WTC11 (cell line): ENCODE results near the gene ARHGEF37. TPM values are rescaled to one million over a fixed set of nuclear protein-coding genes. Genes with fewer than 3 reads are reported as not detected.
"Not testable (repeated sequence)": the region's sequence is repeated elsewhere in the genome, so short reads cannot be mapped to it uniquely, and the experiment has no call there.

Experiments used
- ATAC-seq: fragments of 200-7000 bp; cut with Tn5 transposase; 2 replicates; pipeline ENCODE4 v1.10.0; 2021; ENCODE audit warnings: mild to moderate bottlenecking, moderate library complexity
- Bru-seq: library from RNA; stranded (reverse); fragments of 400-500 nt; gene quantifications from one replicate; lab custom pipeline; 2021; lab: Mats Ljungman, UMichigan
- CTCF ChIA-PET: fragments of 300-600 bp; sonication (Branson Sonifier 250); formaldehyde crosslinking; loops from one replicate; lab custom pipeline; 2021; ENCODE audit warnings: antibody characterized with exemption; lab: Charles Lee
- POLR2A ChIA-PET: fragments of 350-600 bp; sonication (Branson Sonifier 250); formaldehyde crosslinking; loops from one replicate; lab custom pipeline; 2021; ENCODE audit warnings: antibody characterized with exemption; lab: Charles Lee
- DNase-seq: peaks from one replicate; pipeline ENCODE4 v3.0.0; 2021; ENCODE audit warnings: low spot score
- H3K27ac Mint-ChIP-seq: 2 replicates; pipeline ENCODE4 v1.8.0; 2021; ENCODE audit warnings: mixed read lengths
- H3K27me3 Mint-ChIP-seq: 2 replicates; pipeline ENCODE4 v1.8.0; 2021; ENCODE audit warnings: low read depth, mild to moderate bottlenecking, moderate library complexity, mixed read lengths
- H3K36me3 Mint-ChIP-seq: 2 replicates; pipeline ENCODE4 v1.8.0; 2021; ENCODE audit warnings: mixed read lengths
- H3K4me1 Mint-ChIP-seq: 2 replicates; pipeline ENCODE4 v1.8.0; 2022; ENCODE audit warnings: mixed read lengths
- H3K4me3 Mint-ChIP-seq: 2 replicates; pipeline ENCODE4 v1.8.0; 2021; ENCODE audit warnings: mild to moderate bottlenecking, moderate library complexity, mixed read lengths
- H3K9me3 Mint-ChIP-seq: 2 replicates; pipeline ENCODE4 v1.8.0; 2021; ENCODE audit warnings: mixed read lengths
- ERG ChIP-seq: fragments of 250-450 bp; sonication (Bioruptor Pico); IDR thresholded peaks from 2 replicates; pipeline ENCODE4 v1.8.0; 2021; ENCODE audit warnings: mild to moderate bottlenecking
- ETV6 ChIP-seq: sonication (generic); formaldehyde crosslinking; IDR thresholded peaks from 2 replicates; pipeline ENCODE4 v1.8.1; 2022; ENCODE audit warnings: mild to moderate bottlenecking, missing genetic modification reagents
- FOXP1 ChIP-seq: sonication (generic); formaldehyde crosslinking; IDR thresholded peaks from 2 replicates; pipeline ENCODE4 v1.8.0; 2022; ENCODE audit warnings: missing genetic modification reagents, mild to moderate bottlenecking, moderate library complexity, borderline replicate concordance
- OVOL2 ChIP-seq: fragments of 250-450 bp; sonication (Bioruptor Pico); IDR thresholded peaks from 2 replicates; pipeline ENCODE4 v1.9.0; 2021; ENCODE audit warnings: mild to moderate bottlenecking, borderline replicate concordance
- TEAD1 ChIP-seq: sonication (generic); formaldehyde crosslinking; IDR thresholded peaks from 2 replicates; pipeline ENCODE4 v1.8.0; 2022; ENCODE audit warnings: mild to moderate bottlenecking, missing genetic modification reagents
- TP53 ChIP-seq: sonication (generic); formaldehyde crosslinking; IDR thresholded peaks from 2 replicates; pipeline ENCODE4 v1.8.1; 2023; ENCODE audit warnings: mild to moderate bottlenecking, missing genetic modification reagents
- ZNF121 ChIP-seq: sonication (generic); formaldehyde crosslinking; IDR thresholded peaks from 2 replicates; pipeline ENCODE4 v1.8.0; 2023; ENCODE audit warnings: missing genetic modification reagents
- ZNF416 ChIP-seq: fragments of 250-450 bp; sonication (Bioruptor Pico); IDR thresholded peaks from 2 replicates; pipeline ENCODE4 v1.9.0; 2021; ENCODE audit warnings: mild to moderate bottlenecking, inconsistent platforms
- ZNF423 ChIP-seq: fragments of 250-450 bp; sonication (Bioruptor Pico); IDR thresholded peaks from 2 replicates; pipeline ENCODE4 v2.1.2; 2022; ENCODE audit warnings: mild to moderate bottlenecking, moderate library complexity
- long read RNA-seq, 3 experiments: library from RNA in 1 of 3; library from capped mRNA in 1 of 3; library from polyadenylated mRNA in 1 of 3; unstranded in 2 of 3; stranded (forward) in 1 of 3; transcript quantifications; one replicate each; pipeline ENCODE4 v2.0.0, GENCODE V29; 2021
- total RNA-seq: library from RNA; stranded (reverse); gene quantifications from 3 replicates; pipeline ENCODE4 v1.2.3, GENCODE V29; 2021
- TF ChIP-seq, protein P1 (sequence below): sonication (generic); formaldehyde crosslinking; conservative IDR thresholded peaks from 2 replicates; pipeline ENCODE4 v1.8.1; 2023; ENCODE audit warnings: mild to moderate bottlenecking, low read depth, missing genetic modification reagents, moderate library complexity

Gene ARHGEF37, protein sequence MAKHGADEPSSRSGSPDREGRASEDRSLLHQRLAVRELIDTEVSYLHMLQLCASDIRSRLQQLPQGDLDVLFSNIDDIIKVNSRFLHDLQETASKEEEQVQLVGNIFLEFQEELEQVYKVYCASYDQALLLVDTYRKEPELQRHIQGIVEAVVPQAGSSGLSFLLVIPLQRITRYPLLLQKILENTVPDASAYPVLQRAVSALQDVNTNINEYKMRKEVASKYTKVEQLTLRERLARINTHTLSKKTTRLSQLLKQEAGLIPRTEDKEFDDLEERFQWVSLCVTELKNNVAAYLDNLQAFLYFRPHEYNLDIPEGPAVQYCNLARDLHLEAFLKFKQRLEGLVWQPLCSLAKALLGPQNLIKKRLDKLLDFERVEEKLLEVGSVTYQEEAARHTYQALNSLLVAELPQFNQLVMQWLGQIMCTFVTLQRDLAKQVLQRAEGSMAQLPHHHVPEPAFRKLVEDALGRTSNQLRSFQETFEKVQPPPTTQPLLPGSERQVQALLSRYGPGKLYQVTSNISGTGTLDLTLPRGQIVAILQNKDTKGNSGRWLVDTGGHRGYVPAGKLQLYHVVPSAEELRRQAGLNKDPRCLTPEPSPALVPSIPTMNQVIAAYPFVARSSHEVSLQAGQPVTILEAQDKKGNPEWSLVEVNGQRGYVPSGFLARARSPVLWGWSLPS
- total RNA-seq (0.66 to 1.1 TPM (median 0.71 TPM) in 3 replicates), Bru-seq, nascent RNA (percentile 22 among the genes with signal in this experiment)
- long read RNA-seq, experiment 1, full-length matches to known transcripts, result 1 of 6 reads
- long read RNA-seq, experiment 1, partial matches to known transcripts, result 0 of 6 reads
- long read RNA-seq, experiment 1, other reads (novel, unspliced or antisense), result 5 of 6 reads
- long read RNA-seq, experiment 2, partial matches to known transcripts, result 1 of 2 reads
- long read RNA-seq, experiment 2, other reads (novel, unspliced or antisense), result 0 of 2 reads
- long read RNA-seq, experiment 3, result 0 reads

DNA sequence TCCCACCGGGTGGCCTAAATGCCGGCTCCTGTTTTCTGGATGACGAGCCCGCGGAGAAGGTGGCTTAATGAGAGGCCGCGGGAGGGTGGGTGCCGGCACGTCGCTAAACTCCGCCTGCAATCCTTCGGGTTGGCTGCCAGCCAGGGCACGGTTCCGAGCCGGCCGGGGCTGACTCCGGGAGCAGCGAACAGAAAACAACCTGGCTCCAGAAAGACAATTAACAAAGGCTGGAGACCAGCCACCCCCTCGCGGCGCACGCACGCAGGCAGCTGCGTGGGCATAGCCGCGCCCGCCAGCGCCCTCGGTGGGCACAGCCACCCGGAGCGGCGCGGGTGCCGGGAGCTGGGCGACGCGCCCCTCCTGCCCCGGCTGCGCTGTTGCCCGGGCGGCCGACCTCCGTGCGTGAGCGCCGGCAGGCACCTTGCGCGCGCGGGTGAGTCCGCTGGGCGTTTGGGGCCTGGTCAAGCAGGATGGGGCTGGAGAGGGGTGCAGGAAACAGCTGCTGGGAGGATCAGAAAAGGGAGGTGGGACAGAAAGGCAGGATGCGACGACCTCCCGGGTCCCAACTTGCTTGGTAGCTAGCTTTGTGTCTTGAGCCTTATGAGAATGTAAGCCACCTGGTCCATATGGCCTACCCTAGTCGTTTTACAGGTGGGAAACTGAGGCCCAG is at the start of gene ARHGEF37:
ARHGEF37 (plus strand) TSS at position 307 of the 670 bp plus-strand sequence. CDS start 16,272 bp downstream, outside the sequence.
- peaks cover 18% of the 10 kb centered on the region for H3K4me1 Mint-ChIP-seq
- H3K9me3 Mint-ChIP-seq, result no peaks in the 10 kb centered on the region
- no peaks in the 10 kb centered on the region for H3K36me3 Mint-ChIP-seq
- TF ChIP-seq ZNF416 (no peak), ERG (CRISPR knock-in tag) (no peak), ZNF121 (CRISPR knock-in tag) (no peak), FOXP1 (CRISPR knock-in tag) (peak; percentile 65; the same call in 1 of the 2 replicates), ZNF423 (peak; percentile 49; the same call in 1 of the 2 replicates), TP53 (peak; percentile 30; the same call in 1 of the 2 replicates)
- TF ChIP-seq, protein P1, sequence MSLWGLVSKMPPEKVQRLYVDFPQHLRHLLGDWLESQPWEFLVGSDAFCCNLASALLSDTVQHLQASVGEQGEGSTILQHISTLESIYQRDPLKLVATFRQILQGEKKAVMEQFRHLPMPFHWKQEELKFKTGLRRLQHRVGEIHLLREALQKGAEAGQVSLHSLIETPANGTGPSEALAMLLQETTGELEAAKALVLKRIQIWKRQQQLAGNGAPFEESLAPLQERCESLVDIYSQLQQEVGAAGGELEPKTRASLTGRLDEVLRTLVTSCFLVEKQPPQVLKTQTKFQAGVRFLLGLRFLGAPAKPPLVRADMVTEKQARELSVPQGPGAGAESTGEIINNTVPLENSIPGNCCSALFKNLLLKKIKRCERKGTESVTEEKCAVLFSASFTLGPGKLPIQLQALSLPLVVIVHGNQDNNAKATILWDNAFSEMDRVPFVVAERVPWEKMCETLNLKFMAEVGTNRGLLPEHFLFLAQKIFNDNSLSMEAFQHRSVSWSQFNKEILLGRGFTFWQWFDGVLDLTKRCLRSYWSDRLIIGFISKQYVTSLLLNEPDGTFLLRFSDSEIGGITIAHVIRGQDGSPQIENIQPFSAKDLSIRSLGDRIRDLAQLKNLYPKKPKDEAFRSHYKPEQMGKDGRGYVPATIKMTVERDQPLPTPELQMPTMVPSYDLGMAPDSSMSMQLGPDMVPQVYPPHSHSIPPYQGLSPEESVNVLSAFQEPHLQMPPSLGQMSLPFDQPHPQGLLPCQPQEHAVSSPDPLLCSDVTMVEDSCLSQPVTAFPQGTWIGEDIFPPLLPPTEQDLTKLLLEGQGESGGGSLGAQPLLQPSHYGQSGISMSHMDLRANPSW (CRISPR knock-in tag), result peak; percentile 69; the same call in 1 of the 2 replicates
- TF ChIP-seq, all 79 proteins: peak for 4
- Mint-ChIP-seq H3K4me3 (peak within 1 kb of the TSS; percentile 72), H3K27ac (no peak within 1 kb of the TSS), H3K27me3 (peaks cover 35% of the 10 kb centered on the region)
- POLR2A ChIA-PET, result no interaction called here
- CTCF ChIA-PET, result interaction anchor here (1.0 to 2.4 kb wide), 12 partner anchors 10 to 440 kb away, joined by 3 to 17 read pairs (median 5); partner anchors contain the start of gene ABLIM3
- DNase-seq, result peak; percentile 53
- ATAC-seq, result peak; percentile 82

DNA sequence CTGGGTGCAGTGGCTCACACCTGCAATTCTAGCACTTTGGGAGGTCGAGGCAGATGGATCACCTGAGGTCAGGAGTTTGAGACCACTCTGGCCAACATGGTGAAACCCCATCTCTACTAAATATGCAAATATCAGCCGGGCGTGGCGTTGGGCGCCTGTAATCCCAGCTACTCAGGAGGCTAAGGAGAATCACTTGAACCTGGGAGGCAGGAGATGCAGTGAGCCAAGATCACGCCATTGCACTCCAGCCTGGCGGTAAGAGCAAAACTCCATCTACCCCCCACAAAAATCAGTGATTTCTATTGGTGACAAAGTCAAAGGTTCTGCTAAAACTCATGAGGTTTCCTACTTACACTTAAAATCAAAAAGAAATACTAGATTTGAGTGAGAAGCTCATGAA is 48.9 kb upstream of the ARHGEF37 start:
- H3K9me3 Mint-ChIP-seq, result no peaks in the 10 kb centered on the region
- no peak overlapping the region for H3K27ac Mint-ChIP-seq
- H3K27me3 Mint-ChIP-seq, result no peaks in the 10 kb centered on the region
- H3K4me1 Mint-ChIP-seq, result peaks cover 68% of the 10 kb centered on the region
- DNase-seq (no peak), ATAC-seq (no peak)
- ChIA-PET POLR2A (no interaction called here), CTCF (interaction anchor here (0.6 kb wide), 1 partner anchor 88 kb away, joined by 3 read pairs; no protein-coding TSS in a partner anchor)
- no peak overlapping the region for H3K4me3 Mint-ChIP-seq
- H3K36me3 Mint-ChIP-seq, result peaks cover 7% of the 10 kb centered on the region
- no peak for TF ChIP-seq TEAD1 (CRISPR knock-in tag)
- no peak for TF ChIP-seq OVOL2
- no peak for TF ChIP-seq ETV6 (CRISPR knock-in tag)
- TF ChIP-seq, protein P1 (CRISPR knock-in tag), result no peak
- TF ChIP-seq, all 79 proteins: peak for 0

DNA sequence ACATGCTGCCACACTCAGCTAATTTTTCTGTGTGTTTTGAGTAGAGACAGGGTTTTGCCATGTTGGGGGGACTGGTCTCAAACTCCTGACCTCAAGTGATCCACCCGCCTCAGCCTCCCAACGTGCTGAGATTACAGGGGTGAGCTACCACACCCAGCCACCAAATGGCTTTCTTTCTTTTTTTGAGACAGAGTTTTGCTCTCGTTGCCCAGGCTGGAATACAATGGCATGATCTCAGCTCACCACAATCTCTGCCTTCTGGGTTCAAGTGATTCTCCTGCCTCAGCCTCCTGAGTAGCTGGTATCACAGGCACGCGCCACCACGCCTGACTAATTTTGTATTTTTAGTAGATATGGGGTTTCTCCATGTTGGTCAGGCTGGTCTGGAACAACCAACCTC is 45.5 kb upstream of the ARHGEF37 start:
- CTCF ChIA-PET, result interaction anchor here (1.2 to 1.6 kb wide), 2 partner anchors 14 to 16 kb away, joined by 4 to 5 read pairs; partner anchors contain the start of gene CSNK1A1
- Mint-ChIP-seq H3K4me1 (peaks cover 52% of the 10 kb centered on the region), H3K36me3 (peaks cover 21% of the 10 kb centered on the region)
- H3K4me3 Mint-ChIP-seq, POLR2A ChIA-PET, ATAC-seq, H3K27me3 Mint-ChIP-seq, DNase-seq, H3K9me3 Mint-ChIP-seq, H3K27ac Mint-ChIP-seq: not testable (repeated sequence)
